GM12892 (cell line): ENCODE results near the gene SULF2.

Experiments
- DNase-seq: peaks from one replicate; pipeline ENCODE4 v3.0.0; 2011; ENCODE audit not compliant: insufficient read length
- FAIRE-seq: peaks from 2 replicates; lab custom pipeline; 2011; peaks lifted over from hg19 to GRCh38; lab: Jason Lieb, UNC
- POLR2A ChIP-seq: IDR thresholded peaks from 2 replicates; pipeline ENCODE4 v1.6.1; 2011; ENCODE audit warnings: low read depth, low read length, control low read depth
- POLR2AphosphoS5 ChIP-seq: IDR thresholded peaks from 2 replicates; pipeline ENCODE4 v1.6.1; 2011; ENCODE audit warnings: low read depth, low read length, control low read depth
- TAF1 ChIP-seq: IDR thresholded peaks from 2 replicates; pipeline ENCODE4 v1.6.1; 2011; ENCODE audit warnings: low read depth, mild to moderate bottlenecking, control low read depth, low read length, borderline replicate concordance

The SULF2 gene

GRCh38 chr20:47677635-47678453, 107.4 kb downstream of the SULF2 start:
- FAIRE-seq (peak; percentile 87), DNase-seq (peak; percentile 78)
- TF ChIP-seq TAF1 (no peak), POLR2A (no peak), POLR2AphosphoS5 (no peak)

GRCh38 chr20:47676912-47677634, 108.2 kb downstream of the SULF2 start:
- DNase-seq (no peak), FAIRE-seq (no peak)
- TF ChIP-seq POLR2A (no peak), POLR2AphosphoS5 (no peak), TAF1 (no peak)

GRCh38 chr20:47676219-47676721, 109.0 kb downstream of the SULF2 start:
- TF ChIP-seq POLR2AphosphoS5 (no peak), POLR2A (no peak), TAF1 (no peak)
- DNase-seq = no peak

GRCh38 chr20:47675190-47676142, 109.8 kb downstream of the SULF2 start:
- no peak for FAIRE-seq
- TF ChIP-seq POLR2A (no peak), POLR2AphosphoS5 (no peak), TAF1 (no peak)
- no peak for DNase-seq

More at GRCh38 chr20:47676219-47676721, 109.0 kb downstream of the SULF2 start:
- no peak for FAIRE-seq

GRCh38 chr20:47674686-47675085, 110.6 kb downstream of the SULF2 start:
- no peak for FAIRE-seq
- TF ChIP-seq POLR2A = no peak
- TF ChIP-seq POLR2AphosphoS5 = no peak
- TF ChIP-seq TAF1 = no peak
- no peak for DNase-seq

GRCh38 chr20:47674145-47674544, 111.1 kb downstream of the SULF2 start:
- FAIRE-seq (no peak), DNase-seq (no peak)
- TF ChIP-seq POLR2AphosphoS5 (no peak), TAF1 (no peak), POLR2A (no peak)

GRCh38 chr20:47673671-47673955, 111.7 kb downstream of the SULF2 start:
- TF ChIP-seq POLR2A = no peak
- no peak for TF ChIP-seq POLR2AphosphoS5
- TF ChIP-seq TAF1 = no peak
- DNase-seq (no peak), FAIRE-seq (no peak)

GRCh38 chr20:47672886-47673670, 112.2 kb downstream of the SULF2 start:
- DNase-seq = no peak
- TF ChIP-seq TAF1 = no peak
- TF ChIP-seq POLR2A = no peak
- TF ChIP-seq POLR2AphosphoS5 = no peak
- FAIRE-seq = no peak

- DNase-seq (no peak), FAIRE-seq (no peak)
- TF ChIP-seq TAF1 (no peak), POLR2AphosphoS5 (no peak), POLR2A (no peak)
Measured at GRCh38 chr20:47672166-47672565, 113.1 kb downstream of the SULF2 start.

GRCh38 chr20:47670913-47671312, 114.4 kb downstream of the SULF2 start:
- TF ChIP-seq POLR2A = no peak
- TF ChIP-seq POLR2AphosphoS5 = no peak
- DNase-seq (no peak), FAIRE-seq (no peak)
